HCT116 (cell line): ENCODE data around the gene PGRMC2. TPM values are rescaled to one million over a fixed set of nuclear protein-coding genes. Genes with fewer than 3 reads are reported as not detected.

Experiments
- total RNA-seq: library from RNA; stranded (reverse); gene quantifications from one replicate; pipeline ENCODE4 v1.2.1, GENCODE V29; 2021; ENCODE audit not compliant: unreplicated experiment

The PGRMC2 gene
- total RNA-seq, 1 experiment from 2014 or later, result 52.3 TPM

Other genes with a start within 250 kb of the PGRMC2 start
- gene LARP1B, start 226.5 kb downstream of the PGRMC2 start, total RNA-seq, result 31.1 TPM